Choroid plexus epithelial cell (primary cell): ENCODE data around the gene PDZRN3.

Experiments used
- DNase-seq: peaks from one replicate; pipeline ENCODE4 v3.0.0-alpha.2; 2010; ENCODE audit warnings: low read depth
- H3K4me3 ChIP-seq: 2 replicates; pipeline ENCODE4 v1.5.1; 2011; ENCODE audit warnings: low read depth, mild to moderate bottlenecking, control low read depth, low read length, moderate library complexity
- CTCF ChIP-seq: conservative IDR thresholded peaks from 2 replicates; pipeline ENCODE4 v1.5.1; 2011; ENCODE audit warnings: low read depth, mild to moderate bottlenecking, control low read depth, inconsistent platforms, low read length, moderate library complexity

Gene PDZRN3

GRCh38 chr3:73663495-73663894 is 38.8 kb upstream of the PDZRN3 start:
- H3K4me3 ChIP-seq: no peak overlapping the region
- DNase-seq: no peak
- no peak for TF ChIP-seq CTCF

GRCh38 chr3:73661265-73661664 is 36.5 kb upstream of the PDZRN3 start:
- no peak for TF ChIP-seq CTCF
- no peak overlapping the region for H3K4me3 ChIP-seq
- DNase-seq: peak; percentile 66

GRCh38 chr3:73658227-73658626 is 33.5 kb upstream of the PDZRN3 start:
- peak; percentile 30 for DNase-seq
- no peak overlapping the region for H3K4me3 ChIP-seq
- TF ChIP-seq CTCF: no peak

- no peak for DNase-seq
- no peak overlapping the region for H3K4me3 ChIP-seq
- no peak for TF ChIP-seq CTCF
Measured at GRCh38 chr3:73657186-73657585, 32.4 kb upstream of the PDZRN3 start.

GRCh38 chr3:73656241-73656890 is 31.6 kb upstream of the PDZRN3 start:
- TF ChIP-seq CTCF: no peak
- no peak overlapping the region for H3K4me3 ChIP-seq
- DNase-seq: peak; percentile 23

- no peak for TF ChIP-seq CTCF
- H3K4me3 ChIP-seq: no peak overlapping the region
- no peak for DNase-seq
Measured at GRCh38 chr3:73655197-73655596, 30.5 kb upstream of the PDZRN3 start.

- TF ChIP-seq CTCF: no peak
- peak; percentile 55 for DNase-seq
- H3K4me3 ChIP-seq: no peak overlapping the region
Measured at GRCh38 chr3:73653877-73654276, 29.1 kb upstream of the PDZRN3 start.
